HCT116 (cell line): ENCODE results near the gene SCFD1. TPM values are rescaled to one million over a fixed set of nuclear protein-coding genes. Genes with fewer than 3 reads are reported as not detected.

Experiments
- ATAC-seq: fragments of 200-7000 bp; cut with Tn5 transposase; 2 replicates; pipeline ENCODE4 v1.9.1; 2020; ENCODE audit warnings: mild to moderate bottlenecking, moderate library complexity
- BruUV-seq: library from RNA; stranded (reverse); fragments of 400-500 nt; replicated peaks from 2 replicates; lab custom pipeline; 2021; lab: Mats Ljungman, UMichigan
- CTCF ChIA-PET: fragments of 300-600 bp; sonication (Branson Sonifier 250); formaldehyde crosslinking; loops from one replicate; lab custom pipeline; 2021; ENCODE audit warnings: antibody characterized with exemption; lab: Charles Lee
- POLR2A ChIA-PET: fragments of 300-600, 350-600 bp; sonication (Branson Sonifier 250); formaldehyde crosslinking; loops from one replicate; lab custom pipeline; 2021; ENCODE audit warnings: antibody characterized with exemption; lab: Charles Lee
- RAD21 ChIA-PET, 2 experiments: fragments of 300-600 bp; sonication (Branson Sonifier 250); formaldehyde crosslinking; loops; one replicate each; lab custom pipeline; 2023; ENCODE audit warnings: low total read pairs in 2 of 2; ENCODE audit not compliant: uncharacterized antibody in 2 of 2, unreplicated experiment in 2 of 2, low non-redundant PET in 1 of 2; lab: Charles Lee
- DNase-seq: peaks from one replicate; pipeline ENCODE4 v3.0.0-alpha.2; 2010; ENCODE audit warnings: low read depth, low spot score
- H2AFZ ChIP-seq: fragments of 200-600 bp; shearing (Covaris generic), sonication (generic); 2 replicates; pipeline ENCODE4 v1.6.1; 2017; ENCODE audit warnings: low read depth, mixed run types, mixed read lengths, antibody characterized with exemption, low read length; ENCODE audit not compliant: poor library complexity, severe bottlenecking
- H3K27ac ChIP-seq: 2 replicates; pipeline ENCODE4 v1.5.1; 2012; ENCODE audit warnings: low read depth, low read length
- H3K27me3 ChIP-seq: fragments of 200-600 bp; sonication (generic); 2 replicates; pipeline ENCODE4 v1.6.1; 2016; ENCODE audit warnings: mixed run types, low read length, mixed read lengths; ENCODE audit not compliant: insufficient read depth
- H3K36me3 ChIP-seq, 2 experiments: fragments of 200-500 bp in 1 of 2; fragments of 200-600 bp in 1 of 2; sonication (Bioruptor generic) in 1 of 2; sonication (generic) in 1 of 2; 2 replicates each; pipeline versions ENCODE4 v1.5.1 to v1.6.1; 2014 to 2016; ENCODE audit warnings: low read length in 2 of 2, inconsistent platforms in 1 of 2, mixed read lengths in 1 of 2, mixed run types in 1 of 2; ENCODE audit not compliant: insufficient read depth in 2 of 2, control insufficient read depth in 1 of 2
- H3K4me1 ChIP-seq, 2 experiments: fragments of 200-600 bp in 1 of 2; sonication (generic) in 1 of 2; 2 replicates each; pipeline versions ENCODE4 v1.5.1 to v1.6.1; 2012 to 2017; ENCODE audit warnings: low read length in 2 of 2, inconsistent platforms in 1 of 2, mild to moderate bottlenecking in 1 of 2, mixed read lengths in 1 of 2, mixed run types in 1 of 2, moderate library complexity in 1 of 2; ENCODE audit not compliant: insufficient read depth in 2 of 2, control insufficient read depth in 1 of 2
- H3K4me2 ChIP-seq: fragments of 200-600 bp; sonication (generic); 2 replicates; pipeline ENCODE4 v1.6.1; 2017; ENCODE audit warnings: mixed run types, low read length, mixed read lengths
- H3K4me3 ChIP-seq, 2 experiments: fragments of 200-600 bp in 1 of 2; sonication (generic) in 1 of 2; replicated peaks in 1 of 2; 2 replicates each; pipeline ENCODE4 v1.5.1; 2011 to 2016; ENCODE audit warnings: low read length in 2 of 2, control low read depth in 1 of 2, low read depth in 1 of 2, mild to moderate bottlenecking in 1 of 2, mixed read lengths in 1 of 2, mixed run types in 1 of 2
- H3K79me2 ChIP-seq: fragments of 200-600 bp; sonication (generic); 2 replicates; pipeline ENCODE4 v1.6.1; 2017; ENCODE audit warnings: mild to moderate bottlenecking, mixed run types, low read length, moderate library complexity, mixed read lengths; ENCODE audit not compliant: insufficient read depth
- H3K9ac ChIP-seq: fragments of 200-600 bp; sonication (generic); 2 replicates; pipeline ENCODE4 v1.6.1; 2016; ENCODE audit warnings: low read length, mixed read lengths
- H3K9me2 ChIP-seq: fragments of 200-600 bp; sonication (generic), shearing (Covaris generic); 2 replicates; pipeline ENCODE4 v1.6.1; 2017; ENCODE audit warnings: mixed run types, mild to moderate bottlenecking, moderate library complexity; ENCODE audit not compliant: insufficient read depth
- H3K9me3 ChIP-seq, 2 experiments: fragments of 200-500 bp in 1 of 2; fragments of 200-600 bp in 1 of 2; sonication (Bioruptor generic) in 1 of 2; sonication (generic) in 1 of 2; 2 replicates each; pipeline ENCODE4 v1.6.1; 2014 to 2017; ENCODE audit warnings: low read length in 2 of 2, mixed read lengths in 2 of 2, inconsistent platforms in 1 of 2, low read depth in 1 of 2, mild to moderate bottlenecking in 1 of 2, mixed run types in 1 of 2, moderate library complexity in 1 of 2; ENCODE audit not compliant: control insufficient read depth in 1 of 2, insufficient read depth in 1 of 2
- H4K20me1 ChIP-seq: fragments of 200-600 bp; sonication (generic), shearing (Covaris generic); 2 replicates; pipeline ENCODE4 v1.6.1; 2017; ENCODE audit warnings: mixed run types, mild to moderate bottlenecking, moderate library complexity; ENCODE audit not compliant: insufficient read depth
- CTCF ChIP-seq, 3 experiments: fragments of 200-600 bp in 1 of 3; sonication (generic) in 1 of 3; IDR thresholded peaks in 2 of 3; conservative IDR thresholded peaks in 1 of 3; 2 replicates each; pipeline ENCODE4 v1.5.1; 2012 to 2017; ENCODE audit warnings: low read depth in 2 of 3, low read length in 2 of 3, antibody characterized with exemption in 1 of 3, borderline replicate concordance in 1 of 3, control low read depth in 1 of 3, mild to moderate bottlenecking in 1 of 3, mixed read lengths in 1 of 3, mixed run types in 1 of 3, moderate library complexity in 1 of 3; ENCODE audit not compliant: insufficient read depth in 1 of 3
- EZH2 ChIP-seq: fragments of 200-600 bp; sonication (generic); IDR thresholded peaks from 2 replicates; pipeline ENCODE4 v1.6.1; 2017; ENCODE audit warnings: antibody characterized with exemption, mixed run types
- JUND ChIP-seq: IDR thresholded peaks from 2 replicates; pipeline ENCODE4 v1.6.1; 2012
- POLR2A ChIP-seq: IDR thresholded peaks from 2 replicates; pipeline ENCODE4 v1.7.0; 2011; ENCODE audit warnings: borderline replicate concordance; ENCODE audit not compliant: insufficient read depth, insufficient read length; ENCODE audit errors: extremely low read depth
- POLR2AphosphoS5 ChIP-seq: IDR thresholded peaks from 2 replicates; pipeline ENCODE4 v1.6.1; 2011; ENCODE audit warnings: mild to moderate bottlenecking, low read depth, low read length, moderate library complexity
- SRF ChIP-seq: IDR thresholded peaks from 2 replicates; pipeline ENCODE4 v1.6.1; 2012; ENCODE audit warnings: low read depth
- TCF7L2 ChIP-seq: IDR thresholded peaks from 2 replicates; pipeline ENCODE4 v1.7.0; 2011; ENCODE audit warnings: borderline replicate concordance, inconsistent platforms; ENCODE audit not compliant: insufficient read depth, insufficient read length; ENCODE audit errors: extremely low read depth
- ZBTB33 ChIP-seq: IDR thresholded peaks from 2 replicates; pipeline ENCODE4 v1.6.1; 2011; ENCODE audit warnings: mild to moderate bottlenecking, low read length, moderate library complexity; ENCODE audit not compliant: insufficient replicate concordance; ENCODE audit errors: extremely low read depth
- intact Hi-C: fragments of 100-400 bp; cut with micrococcal nuclease; formaldehyde crosslinking; loops from 2 replicates; pipeline ENCODE4 v1.10.0; 2022
- total RNA-seq: library from RNA; stranded (reverse); gene quantifications from one replicate; pipeline ENCODE4 v1.2.1, GENCODE V29; 2021; ENCODE audit not compliant: unreplicated experiment

Gene SCFD1
- total RNA-seq, 1 experiment from 2014 or later = 71.1 TPM

- Histone ChIP-seq H3K79me2 (peaks cover 30% of the 10 kb centered on the region), H3K27me3 (no peaks in the 10 kb centered on the region), H3K27ac (no peak overlapping the region), H3K9me2 (no peaks in the 10 kb centered on the region)
- ATAC-seq = no peak
- intact Hi-C loops = no loop called here
- TF ChIP-seq CTCF (IDR thresholded peaks at IDR 0.05 in 2 of 3, conservative IDR thresholded peaks at IDR 0.05 in 1 of 3; ENCODE audit: borderline replicate concordance in 1 of 3, insufficient read depth in 1 of 3, low read depth in 2 of 3, low read length in 2 of 3) = no peak
- no peak for TF ChIP-seq POLR2AphosphoS5
- TF ChIP-seq JUND = no peak
- TF ChIP-seq EZH2 = no peak
- no peak for TF ChIP-seq POLR2A
- TF ChIP-seq ZBTB33 = no peak
- no peak for TF ChIP-seq SRF
- no peak for TF ChIP-seq TCF7L2
- TF ChIP-seq, all 23 proteins: peak for 0
- ChIA-PET CTCF (no interaction called here), POLR2A (no interaction called here), RAD21 (no interaction called here)
- Histone ChIP-seq H3K9me3 (no peaks in the 10 kb centered on the region), H3K4me1 (peaks cover 3 to 18% of the 10 kb centered on the region in 2 experiments; a peak in 3 of 4 replicates), H3K9ac (no peak overlapping the region), H3K4me3 (no peak overlapping the region), H4K20me1 (no peaks in the 10 kb centered on the region), H3K4me2 (no peak overlapping the region), H3K36me3 (peaks cover 10 to 12% of the 10 kb centered on the region in 2 experiments), H2AFZ (no peak overlapping the region)
- no TSS peak for BruUV-seq
- DNase-seq = no peak
These were observed 1.9 kb upstream of the SCFD1 start for GRCh38 chr14:30620178-30620577.
